K562 (cell line): Measurements from ENCODE around the gene PHLDB1. TPM values are rescaled to one million over a fixed set of nuclear protein-coding genes. Genes with fewer than 3 reads are reported as not detected.
A peak's percentile ranks its signal among the peaks of the same experiment; 100 is the strongest.

Experiments
- CBFA2T3 ChIP-seq: fragments of 450-650 bp; IDR thresholded peaks from 2 replicates; pipeline ENCODE4 v1.6.1; 2017
- ELF1 ChIP-seq: fragments of 200-800 bp; sonication (Bioruptor generic); IDR thresholded peaks from 2 replicates; pipeline ENCODE4 v1.6.1; 2016; ENCODE audit warnings: missing genetic modification characterization, missing compliant biosample characterization
- HDAC2 ChIP-seq: fragments of 450-650 bp; IDR thresholded peaks from 2 replicates; pipeline ENCODE4 v1.6.1; 2016; ENCODE audit warnings: mild to moderate bottlenecking
- KLF10 ChIP-seq: fragments of 250-450 bp; sonication (Bioruptor Pico); IDR thresholded peaks from 2 replicates; pipeline ENCODE4 v1.6.1; 2021; ENCODE audit warnings: matching md5 sums
- L3MBTL2 ChIP-seq: fragments of 450-650 bp; IDR thresholded peaks from 2 replicates; pipeline ENCODE4 v1.6.1; 2016; ENCODE audit warnings: mild to moderate bottlenecking, moderate library complexity
- NR2C1 ChIP-seq, 2 experiments: fragments of 450-650 bp; IDR thresholded peaks; 2 replicates each; pipeline ENCODE4 v1.6.1; 2017; ENCODE audit warnings: mild to moderate bottlenecking in 2 of 2, antibody characterized with exemption in 1 of 2, inconsistent platforms in 1 of 2, missing compliant biosample characterization in 1 of 2, missing genetic modification characterization in 1 of 2
- PURB ChIP-seq: sonication (generic); formaldehyde crosslinking; IDR thresholded peaks from 2 replicates; pipeline ENCODE4 v1.9.0; 2021; ENCODE audit warnings: low read depth, mild to moderate bottlenecking, missing genetic modification reagents
- RCOR1 ChIP-seq, 2 experiments: IDR thresholded peaks; 2 replicates each; pipeline ENCODE4 v1.6.1; 2012; ENCODE audit warnings: low read depth in 2 of 2, low read length in 2 of 2, borderline replicate concordance in 1 of 2, improper control_type of control experiment in 1 of 2
- TARDBP ChIP-seq: fragments of 450-650 bp; IDR thresholded peaks from 2 replicates; pipeline ENCODE4 v1.6.1; 2016
- YY1 ChIP-seq, 3 experiments: IDR thresholded peaks; 2 replicates each; pipeline ENCODE4 v1.6.1; 2011; ENCODE audit warnings: low read length in 2 of 3, mild to moderate bottlenecking in 2 of 3, moderate library complexity in 2 of 3, borderline replicate concordance in 1 of 3, control low read depth in 1 of 3, low read depth in 1 of 3; ENCODE audit not compliant: insufficient read depth in 3 of 3, insufficient replicate concordance in 2 of 3, control insufficient read depth in 1 of 3, insufficient read length in 1 of 3; ENCODE audit errors: extremely low read depth in 1 of 3
- ZNF316 ChIP-seq: fragments of 450-650 bp; IDR thresholded peaks from 2 replicates; pipeline ENCODE4 v1.6.1; 2016
- polyA plus RNA-seq, 8 experiments: library from polyadenylated mRNA; depleted of rRNA in 4 of 8; stranded (reverse) in 5 of 8; unstranded in 3 of 8; fragments of >200 nt; fragmentation: Nextera tagmentation in 2 of 8; fragmentation: Illumina TruSeq in 1 of 8; extraction: Ambion mirVana in 2 of 8; extraction: Trizol in 1 of 8; gene quantifications; 2 replicates each; pipeline versions ENCODE4 v1.2.1 to v1.2.3, GENCODE V29; 2011 to 2014; ENCODE audit warnings: inconsistent platforms in 1 of 8, missing spikeins in 1 of 8
- total RNA-seq, 7 experiments: library from RNA; depleted of rRNA in 6 of 7; stranded (reverse); fragments of >200 nt in 6 of 7; fragmentation: Illumina TruSeq in 2 of 7; extraction: Trizol in 2 of 7; gene quantifications; 2 replicates each; pipeline versions ENCODE4 v1.2.1 to v1.2.3, GENCODE V29; 2011 to 2021; ENCODE audit warnings: low replicate concordance in 1 of 7
- TF ChIP-seq, protein P1 (sequence below): fragments of 450-650 bp; formaldehyde crosslinking; IDR thresholded peaks from 2 replicates; pipeline ENCODE4 v1.4.0; 2020; ENCODE audit warnings: mild to moderate bottlenecking, mixed read lengths
- TF ChIP-seq, protein P2 (sequence below): sonication (generic); formaldehyde crosslinking; IDR thresholded peaks from 2 replicates; pipeline ENCODE4 v1.8.1; 2023; ENCODE audit warnings: mild to moderate bottlenecking, missing genetic modification reagents

PHLDB1 gene
- total and polyA plus RNA-seq, 9 of the 15 experiments (the other 6 are each of a cell fraction or from before 2014, with no cell fraction given), result 2.0 to 28.7 (median 16.2) TPM

DNA sequence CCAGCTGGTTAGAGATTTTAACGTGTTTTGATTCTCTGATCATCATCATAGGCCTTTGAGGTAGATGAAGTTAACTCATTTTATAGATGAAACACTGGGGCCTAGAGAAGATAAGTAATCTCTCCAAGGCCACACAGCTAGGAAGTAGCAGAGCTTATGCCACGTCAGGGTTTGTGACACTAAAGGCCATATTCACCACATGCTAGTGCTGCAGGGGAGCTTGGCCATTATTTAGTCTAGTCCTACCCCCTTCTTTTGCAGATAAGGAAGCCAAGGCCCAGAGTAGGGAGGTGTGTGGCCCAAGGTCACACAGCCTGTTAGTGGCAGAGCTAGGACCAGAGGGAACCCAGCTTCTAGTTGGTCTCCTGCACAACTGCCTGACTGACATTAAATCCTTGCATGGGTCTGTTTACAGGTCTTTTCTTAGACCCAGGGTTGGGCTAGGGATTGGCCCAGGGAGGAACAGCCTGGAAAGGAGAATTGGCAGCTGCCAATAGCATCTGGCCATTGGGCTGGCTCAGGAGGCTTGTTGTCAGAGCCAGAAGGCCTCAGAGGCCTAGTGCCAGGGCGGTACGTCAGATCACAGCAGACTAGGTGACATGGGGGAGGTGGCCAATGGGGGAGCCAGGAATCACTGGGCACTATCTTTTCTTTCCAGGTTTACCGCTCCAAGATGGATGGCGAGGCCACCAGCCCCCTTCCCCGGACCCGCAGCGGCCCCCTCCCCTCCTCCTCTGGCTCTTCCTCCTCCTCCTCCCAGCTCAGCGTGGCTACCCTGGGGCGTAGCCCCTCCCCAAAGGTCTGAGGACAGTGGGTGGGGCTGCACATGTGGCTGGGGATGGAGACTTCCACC, 36.0 kb downstream of the PHLDB1 start (continued):
- TF ChIP-seq RCOR1 (IDR thresholded peaks at IDR 0.05; ENCODE audit: borderline replicate concordance in 1 of 2, low read depth in 2 of 2, low read length in 2 of 2) (0 out of 4 replicates have a peak, but pooled peaks of 1 of the 2 experiments have one; percentile 6), CBFA2T3 (peak; percentile 57; the same call in 1 of the 2 replicates), TARDBP (no peak), KLF10 (CRISPR knock-in tag) (no peak), PURB (CRISPR knock-in tag) (no peak), NR2C1 (IDR thresholded peaks at IDR 0.05) (no peak), NR2C1 (tag; IDR thresholded peaks at IDR 0.05) (0 out of 2 replicates have a peak, but pooled peaks have one; percentile 26), HDAC2 (0 out of 2 replicates have a peak, but pooled peaks have one; percentile 34), ELF1 (tag) (no peak), L3MBTL2 (peak; percentile 40; the same call in 1 of the 2 replicates), YY1 (IDR thresholded peaks at IDR 0.05; ENCODE audit: borderline replicate concordance in 1 of 3, control insufficient read depth in 1 of 3, extremely low read depth in 1 of 3, insufficient read depth in 3 of 3, insufficient read length in 1 of 3, insufficient replicate concordance in 2 of 3, low read depth in 1 of 3, low read length in 2 of 3) (peak in 1 of 3 experiments; percentile 35), ZNF316 (peak; percentile 33; the same call in 1 of the 2 replicates)
- TF ChIP-seq, protein P1, sequence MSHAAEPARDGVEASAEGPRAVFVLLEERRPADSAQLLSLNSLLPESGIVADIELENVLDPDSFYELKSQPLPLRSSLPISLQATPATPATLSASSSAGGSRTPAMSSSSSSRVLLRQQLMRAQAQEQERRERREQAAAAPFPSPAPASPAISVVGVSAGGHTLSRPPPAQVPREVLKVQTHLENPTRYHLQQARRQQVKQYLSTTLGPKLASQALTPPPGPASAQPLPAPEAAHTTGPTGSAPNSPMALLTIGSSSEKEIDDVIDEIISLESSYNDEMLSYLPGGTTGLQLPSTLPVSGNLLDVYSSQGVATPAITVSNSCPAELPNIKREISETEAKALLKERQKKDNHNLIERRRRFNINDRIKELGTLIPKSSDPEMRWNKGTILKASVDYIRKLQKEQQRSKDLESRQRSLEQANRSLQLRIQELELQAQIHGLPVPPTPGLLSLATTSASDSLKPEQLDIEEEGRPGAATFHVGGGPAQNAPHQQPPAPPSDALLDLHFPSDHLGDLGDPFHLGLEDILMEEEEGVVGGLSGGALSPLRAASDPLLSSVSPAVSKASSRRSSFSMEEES (CRISPR knock-in tag), result no peak
- TF ChIP-seq, protein P2, sequence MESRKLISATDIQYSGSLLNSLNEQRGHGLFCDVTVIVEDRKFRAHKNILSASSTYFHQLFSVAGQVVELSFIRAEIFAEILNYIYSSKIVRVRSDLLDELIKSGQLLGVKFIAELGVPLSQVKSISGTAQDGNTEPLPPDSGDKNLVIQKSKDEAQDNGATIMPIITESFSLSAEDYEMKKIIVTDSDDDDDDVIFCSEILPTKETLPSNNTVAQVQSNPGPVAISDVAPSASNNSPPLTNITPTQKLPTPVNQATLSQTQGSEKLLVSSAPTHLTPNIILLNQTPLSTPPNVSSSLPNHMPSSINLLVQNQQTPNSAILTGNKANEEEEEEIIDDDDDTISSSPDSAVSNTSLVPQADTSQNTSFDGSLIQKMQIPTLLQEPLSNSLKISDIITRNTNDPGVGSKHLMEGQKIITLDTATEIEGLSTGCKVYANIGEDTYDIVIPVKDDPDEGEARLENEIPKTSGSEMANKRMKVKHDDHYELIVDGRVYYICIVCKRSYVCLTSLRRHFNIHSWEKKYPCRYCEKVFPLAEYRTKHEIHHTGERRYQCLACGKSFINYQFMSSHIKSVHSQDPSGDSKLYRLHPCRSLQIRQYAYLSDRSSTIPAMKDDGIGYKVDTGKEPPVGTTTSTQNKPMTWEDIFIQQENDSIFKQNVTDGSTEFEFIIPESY (CRISPR knock-in tag), result no peak
